ENCODE measurements around the gene KCNQ5.
A peak's percentile ranks its signal among the peaks of the same experiment; 100 is the strongest.

KCNQ5 gene

GRCh38 chr6:72588155-72588554 is 33.7 kb upstream of the KCNQ5 start:
- no CpG with 5 or more reads among the region's 7 CpGs for WGBS (ENCODE audit: extremely low coverage, insufficient coverage, insufficient read length)

GRCh38 chr6:72589096-72589495 is 32.8 kb upstream of the KCNQ5 start:
- WGBS (ENCODE audit: extremely low coverage, insufficient coverage, insufficient read length), result no CpG with 5 or more reads among the region's 1 CpG
- no peaks in the 10 kb centered on the region for H3K36me3 ChIP-seq (ENCODE audit: control insufficient read depth in 1 of 2, insufficient read depth in 2 of 2, low read length in 2 of 2)
- H3K14ac ChIP-seq (ENCODE audit: low read length), result no peak overlapping the region
- H3K9ac ChIP-seq (ENCODE audit: low read length), result no peak overlapping the region
- no peak overlapping the region for H3K4me3 ChIP-seq (ENCODE audit: low read depth, low read length)
- H4K12ac ChIP-seq (ENCODE audit: low read depth, low read length), result no peak overlapping the region
- no peaks in the 10 kb centered on the region for H3K79me1 ChIP-seq (ENCODE audit: low read length)
- H3K4ac ChIP-seq (ENCODE audit: low read depth, low read length), result no peak overlapping the region
- no peaks in the 10 kb centered on the region for H3K27me3 ChIP-seq (ENCODE audit: insufficient read depth, low read length)
- H2AK5ac ChIP-seq (ENCODE audit: low read length), result no peak overlapping the region
- H4K8ac ChIP-seq (ENCODE audit: low read depth, low read length), result no peak overlapping the region
- no peak overlapping the region for H2AFZ ChIP-seq (ENCODE audit: insufficient read depth, low read length, poor library complexity)
- no peaks in the 10 kb centered on the region for H3K79me2 ChIP-seq (ENCODE audit: control insufficient read depth, insufficient read depth, low read length, poor library complexity)
- H3K4me2 ChIP-seq (ENCODE audit: low read length), result no peak overlapping the region
- no peak overlapping the region for H2BK5ac ChIP-seq (ENCODE audit: low read depth, low read length, poor library complexity)
- H3K9me3 ChIP-seq (ENCODE audit: insufficient read depth, low read depth, low read length), result no peaks in the 10 kb centered on the region
- H2BK12ac ChIP-seq (ENCODE audit: low read length), result no peak overlapping the region
- no peak overlapping the region for H2BK120ac ChIP-seq (ENCODE audit: insufficient read depth, low read length, poor library complexity)
- no peak overlapping the region for H4K91ac ChIP-seq (ENCODE audit: low read depth, low read length)
- H3K4me1 ChIP-seq (ENCODE audit: control insufficient read depth in 1 of 2, insufficient read depth in 2 of 2, low read length in 2 of 2), result no peaks in the 10 kb centered on the region
- DNase-seq, result no peak
- no peak overlapping the region for H3K23ac ChIP-seq (ENCODE audit: low read length)
- H3K27ac ChIP-seq (ENCODE audit: low read depth, low read length), result no peak overlapping the region
- no peak overlapping the region for H3K18ac ChIP-seq (ENCODE audit: low read length)

More at GRCh38 chr6:72588155-72588554, 33.7 kb upstream of the KCNQ5 start:
- Histone ChIP-seq H3K4me3 (ENCODE audit: low read depth, low read length) (no peak overlapping the region), H3K9ac (ENCODE audit: low read length) (no peak overlapping the region), H2AK5ac (ENCODE audit: low read length) (no peak overlapping the region), H3K4me1 (ENCODE audit: control insufficient read depth in 1 of 2, insufficient read depth in 2 of 2, low read length in 2 of 2) (no peaks in the 10 kb centered on the region), H3K14ac (ENCODE audit: low read length) (no peak overlapping the region), H3K27me3 (ENCODE audit: insufficient read depth, low read length) (no peaks in the 10 kb centered on the region), H3K27ac (ENCODE audit: low read depth, low read length) (no peak overlapping the region), H4K8ac (ENCODE audit: low read depth, low read length) (no peak overlapping the region), H3K4me2 (ENCODE audit: low read length) (no peak overlapping the region), H3K36me3 (ENCODE audit: control insufficient read depth in 1 of 2, insufficient read depth in 2 of 2, low read length in 2 of 2) (no peaks in the 10 kb centered on the region), H2BK12ac (ENCODE audit: low read length) (no peak overlapping the region), H4K91ac (ENCODE audit: low read depth, low read length) (no peak overlapping the region), H3K79me2 (ENCODE audit: control insufficient read depth, insufficient read depth, low read length, poor library complexity) (no peaks in the 10 kb centered on the region), H2AFZ (ENCODE audit: insufficient read depth, low read length, poor library complexity) (no peak overlapping the region), H2BK120ac (ENCODE audit: insufficient read depth, low read length, poor library complexity) (no peak overlapping the region), H3K18ac (ENCODE audit: low read length) (no peak overlapping the region), H3K9me3 (ENCODE audit: insufficient read depth, low read depth, low read length) (no peaks in the 10 kb centered on the region), H3K23ac (ENCODE audit: low read length) (no peak overlapping the region), H2BK5ac (ENCODE audit: low read depth, low read length, poor library complexity) (no peak overlapping the region), H4K12ac (ENCODE audit: low read depth, low read length) (no peak overlapping the region), H3K79me1 (ENCODE audit: low read length) (no peaks in the 10 kb centered on the region), H3K4ac (ENCODE audit: low read depth, low read length) (no peak overlapping the region)
- DNase-seq, result no peak

- H3K79me2 ChIP-seq (ENCODE audit: control insufficient read depth, insufficient read depth, low read length, poor library complexity), result no peaks in the 10 kb centered on the region
- no peaks in the 10 kb centered on the region for H3K4me1 ChIP-seq (ENCODE audit: control insufficient read depth in 1 of 2, insufficient read depth in 2 of 2, low read length in 2 of 2)
- no peak overlapping the region for H3K4me3 ChIP-seq (ENCODE audit: low read depth, low read length)
- no peak overlapping the region for H3K27ac ChIP-seq (ENCODE audit: low read depth, low read length)
- H4K91ac ChIP-seq (ENCODE audit: low read depth, low read length), result no peak overlapping the region
- H3K23ac ChIP-seq (ENCODE audit: low read length), result no peak overlapping the region
- H2AK5ac ChIP-seq (ENCODE audit: low read length), result no peak overlapping the region
- H2BK12ac ChIP-seq (ENCODE audit: low read length), result no peak overlapping the region
- no peaks in the 10 kb centered on the region for H3K9me3 ChIP-seq (ENCODE audit: insufficient read depth, low read depth, low read length)
- no peak overlapping the region for H3K14ac ChIP-seq (ENCODE audit: low read length)
- H3K4ac ChIP-seq (ENCODE audit: low read depth, low read length), result no peak overlapping the region
- no peaks in the 10 kb centered on the region for H3K79me1 ChIP-seq (ENCODE audit: low read length)
- H3K18ac ChIP-seq (ENCODE audit: low read length), result no peak overlapping the region
- no peak overlapping the region for H4K12ac ChIP-seq (ENCODE audit: low read depth, low read length)
- H2BK120ac ChIP-seq (ENCODE audit: insufficient read depth, low read length, poor library complexity), result no peak overlapping the region
- H3K4me2 ChIP-seq (ENCODE audit: low read length), result no peak overlapping the region
- no peak for DNase-seq
- no peak overlapping the region for H2BK5ac ChIP-seq (ENCODE audit: low read depth, low read length, poor library complexity)
- WGBS (ENCODE audit: extremely low coverage, insufficient coverage, insufficient read length), result no CpG with 5 or more reads among the region's 3 CpGs
- no peaks in the 10 kb centered on the region for H3K27me3 ChIP-seq (ENCODE audit: insufficient read depth, low read length)
- H3K36me3 ChIP-seq (ENCODE audit: control insufficient read depth in 1 of 2, insufficient read depth in 2 of 2, low read length in 2 of 2), result no peaks in the 10 kb centered on the region
- no peak overlapping the region for H2AFZ ChIP-seq (ENCODE audit: insufficient read depth, low read length, poor library complexity)
- H3K9ac ChIP-seq (ENCODE audit: low read length), result no peak overlapping the region
- H4K8ac ChIP-seq (ENCODE audit: low read depth, low read length), result no peak overlapping the region
These were observed 26.1 kb upstream of the KCNQ5 start for GRCh38 chr6:72595812-72596211.

GRCh38 chr6:72616406-72617015 is 5.4 kb upstream of the KCNQ5 start:
- WGBS (ENCODE audit: extremely low coverage, insufficient coverage, insufficient read length), result no CpG with 5 or more reads among the region's 3 CpGs
- Histone ChIP-seq H3K27me3 (ENCODE audit: insufficient read depth, low read length) (peaks cover 2% of the 10 kb centered on the region), H2AFZ (ENCODE audit: insufficient read depth, low read length, poor library complexity) (no peak overlapping the region), H4K8ac (ENCODE audit: low read depth, low read length) (no peak overlapping the region), H4K12ac (ENCODE audit: low read depth, low read length) (no peak overlapping the region), H3K4me2 (ENCODE audit: low read length) (no peak overlapping the region), H2BK12ac (ENCODE audit: low read length) (no peak overlapping the region), H3K14ac (ENCODE audit: low read length) (no peak overlapping the region), H4K91ac (ENCODE audit: low read depth, low read length) (no peak overlapping the region), H3K4me1 (ENCODE audit: control insufficient read depth in 1 of 2, insufficient read depth in 2 of 2, low read length in 2 of 2) (peaks cover 12 to 14% of the 10 kb centered on the region in 2 experiments), H2BK120ac (ENCODE audit: insufficient read depth, low read length, poor library complexity) (no peak overlapping the region), H3K4ac (ENCODE audit: low read depth, low read length) (no peak overlapping the region), H3K27ac (ENCODE audit: low read depth, low read length) (no peak overlapping the region), H3K9me3 (ENCODE audit: insufficient read depth, low read depth, low read length) (no peaks in the 10 kb centered on the region), H3K9ac (ENCODE audit: low read length) (no peak overlapping the region), H3K23ac (ENCODE audit: low read length) (no peak overlapping the region), H3K79me1 (ENCODE audit: low read length) (peaks cover 6% of the 10 kb centered on the region), H3K4me3 (ENCODE audit: low read depth, low read length) (no peak overlapping the region), H2AK5ac (ENCODE audit: low read length) (no peak overlapping the region), H3K36me3 (ENCODE audit: control insufficient read depth in 1 of 2, insufficient read depth in 2 of 2, low read length in 2 of 2) (no peaks in the 10 kb centered on the region), H3K79me2 (ENCODE audit: control insufficient read depth, insufficient read depth, low read length, poor library complexity) (no peaks in the 10 kb centered on the region), H3K18ac (ENCODE audit: low read length) (no peak overlapping the region), H2BK5ac (ENCODE audit: low read depth, low read length, poor library complexity) (no peak overlapping the region)
- DNase-seq, result peak in 1 of 2 donors; percentile 62
